Embryonic facial prominence (tissue), 1 donor: ENCODE data around the gene PIH1D1.

Experiments used
- DNase-seq: peaks from one replicate; pipeline ENCODE4 v3.0.0-alpha.2; 2016; ENCODE audit errors: extremely low spot score

The PIH1D1 gene

GRCh38 chr19:49419173-49419572 lies 32.4 kb downstream of the PIH1D1 start:
- DNase-seq, result no peak

GRCh38 chr19:49418511-49418910 lies 33.1 kb downstream of the PIH1D1 start:
- DNase-seq, result no peak

- no peak for DNase-seq
Observed at GRCh38 chr19:49417088-49417487, 34.5 kb downstream of the PIH1D1 start.

GRCh38 chr19:49415810-49416200 lies 35.8 kb downstream of the PIH1D1 start:
- DNase-seq, result no peak

GRCh38 chr19:49415102-49415809 lies 36.4 kb downstream of the PIH1D1 start:
- no peak for DNase-seq

- no peak for DNase-seq
Observed at GRCh38 chr19:49414256-49414655, 37.4 kb downstream of the PIH1D1 start.

- DNase-seq, result no peak
Observed at GRCh38 chr19:49413348-49413747, 38.3 kb downstream of the PIH1D1 start.

- no peak for DNase-seq
Observed at GRCh38 chr19:49411681-49412326, 39.8 kb downstream of the PIH1D1 start.

- DNase-seq, result no peak
Observed at GRCh38 chr19:49409441-49410029, 42.1 kb downstream of the PIH1D1 start.

GRCh38 chr19:49408816-49409440 lies 42.7 kb downstream of the PIH1D1 start:
- DNase-seq, result no peak

GRCh38 chr19:49407482-49408015 lies 44.1 kb downstream of the PIH1D1 start:
- DNase-seq, result no peak

- DNase-seq, result no peak
Observed at GRCh38 chr19:49407079-49407478, 44.5 kb downstream of the PIH1D1 start.

- no peak for DNase-seq
Observed at GRCh38 chr19:49403404-49404187, 48.0 kb downstream of the PIH1D1 start.

- no peak for DNase-seq
Observed at GRCh38 chr19:49400029-49400428, 51.6 kb downstream of the PIH1D1 start.

- DNase-seq, result no peak
Observed at GRCh38 chr19:49398931-49399330, 52.7 kb downstream of the PIH1D1 start.

GRCh38 chr19:49398001-49398615 lies 53.5 kb downstream of the PIH1D1 start:
- no peak for DNase-seq

- no peak for DNase-seq
Observed at GRCh38 chr19:49396738-49397505, 54.7 kb downstream of the PIH1D1 start.
